Measurements from ENCODE around the gene FAM3B. TPM values are rescaled to one million over a fixed set of nuclear protein-coding genes. Genes with fewer than 3 reads are reported as not detected.

FAM3B gene
- total and polyA plus RNA-seq, 12 donors: 0.04 to 0.42 (median 0.30) TPM; not detected in 6

DNA sequence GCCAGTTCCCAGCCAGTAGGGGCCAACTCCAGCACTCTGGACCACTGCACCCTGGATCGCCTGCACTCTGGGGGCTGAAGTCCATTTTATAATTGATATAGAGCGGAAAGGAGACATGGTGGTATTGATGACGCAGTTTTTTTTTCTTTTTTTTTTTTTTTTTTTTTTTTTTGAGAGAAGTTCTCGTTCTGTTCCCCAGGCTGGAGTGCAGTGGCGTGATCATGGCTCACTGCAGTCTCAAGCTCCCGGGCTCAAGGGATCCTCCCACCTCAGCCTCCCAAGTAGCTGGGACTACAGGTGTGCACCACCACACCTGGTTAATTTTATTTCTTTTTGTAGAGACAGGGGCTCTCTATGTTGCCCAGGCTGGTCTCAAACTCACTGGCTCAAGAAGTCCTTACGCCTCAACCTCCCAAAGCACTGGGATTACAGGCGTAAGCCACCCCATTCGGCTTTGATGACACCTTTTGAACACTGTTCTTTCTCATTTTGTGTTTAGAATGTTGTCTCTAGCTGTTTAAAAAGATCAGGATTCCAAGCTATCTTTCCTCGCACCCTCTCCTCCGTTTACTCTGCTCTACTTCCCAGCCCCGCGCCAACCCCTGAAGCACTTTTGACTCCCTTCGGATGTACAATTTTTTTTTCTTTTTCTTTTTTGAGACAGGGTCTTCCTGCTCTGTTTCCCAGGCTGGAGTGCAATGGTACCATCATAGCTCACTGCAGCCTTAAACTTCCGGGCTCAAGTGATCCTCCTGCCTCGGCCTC lies 46.2 kb downstream of the FAM3B start:
- intact Hi-C loops (cut with DNase I): loop anchor here in 3 of 10 donors (10.0 kb wide), 1 partner anchor 62 kb away; the partner anchor contains the start of gene MX1 (in 3 of the 3)
- H3K9me3 ChIP-seq: no peaks in the 10 kb centered on the region
- peaks cover 0 to 34% (median 0%) of the 10 kb centered on the region in 9 donors for H3K36me3 ChIP-seq
- TF ChIP-seq, protein P1, sequence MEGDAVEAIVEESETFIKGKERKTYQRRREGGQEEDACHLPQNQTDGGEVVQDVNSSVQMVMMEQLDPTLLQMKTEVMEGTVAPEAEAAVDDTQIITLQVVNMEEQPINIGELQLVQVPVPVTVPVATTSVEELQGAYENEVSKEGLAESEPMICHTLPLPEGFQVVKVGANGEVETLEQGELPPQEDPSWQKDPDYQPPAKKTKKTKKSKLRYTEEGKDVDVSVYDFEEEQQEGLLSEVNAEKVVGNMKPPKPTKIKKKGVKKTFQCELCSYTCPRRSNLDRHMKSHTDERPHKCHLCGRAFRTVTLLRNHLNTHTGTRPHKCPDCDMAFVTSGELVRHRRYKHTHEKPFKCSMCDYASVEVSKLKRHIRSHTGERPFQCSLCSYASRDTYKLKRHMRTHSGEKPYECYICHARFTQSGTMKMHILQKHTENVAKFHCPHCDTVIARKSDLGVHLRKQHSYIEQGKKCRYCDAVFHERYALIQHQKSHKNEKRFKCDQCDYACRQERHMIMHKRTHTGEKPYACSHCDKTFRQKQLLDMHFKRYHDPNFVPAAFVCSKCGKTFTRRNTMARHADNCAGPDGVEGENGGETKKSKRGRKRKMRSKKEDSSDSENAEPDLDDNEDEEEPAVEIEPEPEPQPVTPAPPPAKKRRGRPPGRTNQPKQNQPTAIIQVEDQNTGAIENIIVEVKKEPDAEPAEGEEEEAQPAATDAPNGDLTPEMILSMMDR (IDR thresholded peaks at IDR 0.05): no peak
- ATAC-seq (peak in 1 of 8 donors; percentile 1), DNase-seq (no peak)
- H3K4me1 ChIP-seq: peaks cover 0 to 57% (median 20%) of the 10 kb centered on the region in 9 donors
- H3K4me3 ChIP-seq: peak overlapping the region in 9 of 10 donors; percentile 35 to 65 (median 59)
- H3K27ac ChIP-seq: peak overlapping the region; percentile 88 to 96 (median 94)
- WGBS, 2 donors: 86 to 90% methylated on average over 16 of the region's 16 CpGs
- H3K27me3 ChIP-seq: peaks cover 0 to 5% (median 0%) of the 10 kb centered on the region in 7 donors

DNA sequence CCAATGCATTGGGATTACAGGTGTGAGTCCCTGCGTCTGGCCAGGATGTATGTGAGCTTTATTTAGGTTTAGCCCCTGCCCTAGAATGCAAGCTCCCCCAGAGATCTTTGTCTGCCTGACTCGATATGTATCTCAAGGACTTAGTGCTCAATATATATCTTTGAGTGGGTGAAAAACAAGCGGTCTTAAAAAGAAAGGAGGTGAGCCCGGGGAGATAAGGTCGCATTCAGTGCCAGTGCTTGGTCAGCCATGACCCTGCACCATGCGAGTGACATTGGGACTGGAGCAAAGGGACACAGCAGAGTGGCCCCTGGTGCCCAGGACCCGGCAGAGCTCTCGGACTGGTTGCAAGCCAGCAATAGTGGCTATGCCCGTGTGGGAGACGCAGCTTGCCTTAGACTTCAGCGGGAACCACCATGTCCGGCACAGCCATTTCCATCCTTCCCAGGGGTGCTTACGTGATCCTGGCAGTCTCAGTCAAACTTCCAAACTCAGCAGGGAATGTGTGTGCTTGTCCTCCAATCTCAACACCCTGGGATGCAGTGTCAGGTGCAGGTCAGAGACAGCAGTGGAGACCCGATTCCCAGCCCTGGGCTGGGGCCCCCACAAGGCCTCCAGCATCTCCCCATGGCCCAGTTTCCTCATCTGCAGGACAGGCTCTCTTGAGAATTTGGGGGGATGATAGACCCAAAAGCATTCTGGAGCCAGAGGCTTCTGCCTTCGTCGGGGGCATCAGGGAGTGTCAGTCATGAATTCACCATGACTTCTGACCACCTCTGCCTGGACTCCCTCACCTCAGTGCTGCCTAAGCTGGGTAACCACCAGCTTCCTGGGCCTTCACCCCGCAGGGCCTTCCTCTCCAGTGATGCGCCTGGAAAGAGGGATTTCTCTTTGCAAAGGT lies 47.0 kb downstream of the FAM3B start:
- H3K4me1 ChIP-seq: peaks cover under 1 to 65% (median 27%) of the 10 kb centered on the region in 9 donors
- WGBS, 2 donors: 94% methylated on average over 18 of the region's 18 CpGs

DNA sequence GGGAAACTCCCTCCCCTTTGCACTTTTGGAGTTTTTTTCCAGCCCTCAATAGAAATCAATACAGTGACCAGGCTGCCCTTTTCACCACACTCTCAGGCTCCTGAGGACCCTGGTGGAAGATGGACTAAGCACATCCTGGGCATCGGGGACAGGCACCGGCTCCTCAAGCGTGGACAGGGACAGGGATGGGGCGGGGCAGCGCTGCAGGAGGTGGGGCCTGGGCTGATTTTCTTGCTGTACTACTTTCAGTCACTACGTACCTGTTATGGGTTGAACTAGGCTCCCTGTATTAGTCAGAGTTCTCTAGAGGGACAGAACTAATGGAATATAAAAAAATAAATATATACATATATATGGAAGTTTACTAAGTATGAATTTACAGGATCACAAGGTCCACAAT lies 47.7 kb downstream of the FAM3B start:
- Histone ChIP-seq H3K36me3 (peaks cover 0 to 45% (median 0%) of the 10 kb centered on the region in 9 donors), H3K4me1 (peaks cover 4 to 72% (median 34%) of the 10 kb centered on the region in 9 donors), H3K9me3 (no peaks in the 10 kb centered on the region), H3K27me3 (peaks cover 0 to 8% (median 0%) of the 10 kb centered on the region in 7 donors), H3K27ac (peak overlapping the region in 1 of 10 donors; percentile 42), H3K4me3 (no peak overlapping the region)
- DNase-seq: no peak
- TF ChIP-seq, protein P1 (IDR thresholded peaks at IDR 0.05): no peak
- WGBS, 2 donors: 87 to 89% methylated on average over 6 of the region's 6 CpGs
- ATAC-seq: no peak
- intact Hi-C loops (cut with DNase I): loop anchor here in 3 of 10 donors (10.0 kb wide), 1 partner anchor 60 kb away; the partner anchor contains the start of gene MX1 (in 3 of the 3)

More for the DNA sequence above, 47.0 kb downstream of the FAM3B start:
- Histone ChIP-seq H3K9me3 (no peaks in the 10 kb centered on the region), H3K27me3 (peaks cover 0 to 5% (median 0%) of the 10 kb centered on the region in 7 donors), H3K27ac (peak overlapping the region in 8 of 10 donors; percentile 92 to 96 (median 95)), H3K36me3 (peaks cover 0 to 43% (median 0%) of the 10 kb centered on the region in 9 donors), H3K4me3 (peak overlapping the region in 6 of 10 donors; percentile 2 to 65 (median 60))
- ATAC-seq (no peak), DNase-seq (no peak)
- intact Hi-C loops (cut with DNase I): loop anchor here in 3 of 10 donors (10.0 kb wide), 1 partner anchor 61 kb away; the partner anchor contains the start of gene MX1 (in 3 of the 3)
- TF ChIP-seq, protein P1 (IDR thresholded peaks at IDR 0.05): no peak

Measured in heart right ventricle (tissue), 16 donors.